Stimulated activated CD8-positive, alpha-beta memory T cell treated with anti-CD3 and anti-CD28 coated beads, Interleukin-4, amount 100 ng/mL, for 24 hours (primary cell): ENCODE measurements around the gene LRTM2.

Source experiments
- DNase-seq: peaks from one replicate; pipeline ENCODE4 v3.0.0-alpha.2; 2020; ENCODE audit warnings: low read depth

The LRTM2 gene

DNA sequence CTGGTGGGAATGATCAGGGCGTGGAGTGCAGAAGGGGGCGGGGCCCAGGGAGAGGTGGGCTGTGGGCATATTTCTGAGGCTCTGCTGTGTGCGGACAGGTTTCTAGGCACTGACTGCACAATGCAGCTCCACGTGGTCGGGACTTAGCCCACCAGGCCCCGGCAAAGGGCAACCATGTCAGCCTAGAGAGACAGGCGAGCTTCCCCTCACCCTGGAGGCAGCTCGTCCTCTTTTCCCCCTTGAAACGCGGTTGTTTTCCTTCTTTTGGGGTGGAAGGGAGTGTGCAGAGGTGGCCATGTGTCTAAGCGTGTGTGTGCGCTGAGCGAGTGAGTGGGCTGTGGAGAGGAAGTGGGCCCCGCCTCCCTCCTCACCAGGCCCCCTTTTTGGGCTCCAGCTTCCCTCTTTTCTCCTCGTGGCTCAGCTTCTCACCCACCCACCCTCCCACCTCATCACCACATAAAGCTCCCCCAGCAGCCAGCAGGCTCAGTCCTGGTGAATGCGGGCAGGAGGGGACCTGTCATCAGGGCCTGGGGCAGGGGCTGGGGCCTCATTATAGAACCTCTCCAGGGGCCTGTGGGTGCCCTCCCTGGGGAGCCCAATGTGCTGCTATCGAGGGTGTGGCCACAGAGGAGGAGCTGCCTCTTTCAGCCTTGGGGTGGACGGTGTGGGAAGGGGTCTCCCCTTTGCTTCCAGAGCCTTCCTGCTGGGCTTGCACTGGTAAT, 22.0 kb downstream of the LRTM2 start:
- no peak for DNase-seq

DNA sequence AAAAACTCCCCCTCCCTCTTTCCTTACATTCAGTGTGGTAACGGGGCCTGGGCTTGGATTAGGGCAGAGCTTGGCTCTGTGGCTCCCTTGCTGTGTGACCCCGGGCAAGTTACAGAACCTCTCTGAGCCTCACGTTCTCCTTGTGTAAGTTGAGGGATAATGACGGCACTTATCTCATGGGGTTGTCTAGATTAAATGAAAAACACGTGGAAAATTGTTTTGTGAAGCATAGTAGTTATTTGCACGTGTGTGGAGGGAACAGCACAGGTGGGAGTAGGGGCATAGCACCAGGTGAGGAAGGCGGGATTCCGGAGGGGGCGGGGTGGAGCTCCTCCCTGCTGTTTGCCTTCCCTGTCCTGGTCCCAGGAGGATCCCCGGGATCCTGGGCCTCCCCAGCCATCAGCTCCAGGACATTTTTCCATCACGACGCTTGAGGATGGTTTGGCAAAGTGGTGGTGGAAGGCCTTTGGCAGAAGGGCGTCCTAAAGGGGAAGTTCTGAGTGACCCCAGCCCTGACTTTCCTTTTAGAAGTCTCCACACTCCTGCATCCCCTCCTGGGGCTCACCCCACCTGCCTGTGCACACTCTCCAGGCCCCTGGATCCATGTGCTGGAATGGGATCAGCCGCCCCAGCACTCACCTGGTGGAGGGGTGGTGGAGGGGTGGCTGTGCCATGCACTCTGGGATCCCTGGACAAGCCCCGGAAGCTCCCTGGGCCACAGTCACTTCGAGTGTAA, 22.7 kb downstream of the LRTM2 start:
- no peak for DNase-seq

DNA sequence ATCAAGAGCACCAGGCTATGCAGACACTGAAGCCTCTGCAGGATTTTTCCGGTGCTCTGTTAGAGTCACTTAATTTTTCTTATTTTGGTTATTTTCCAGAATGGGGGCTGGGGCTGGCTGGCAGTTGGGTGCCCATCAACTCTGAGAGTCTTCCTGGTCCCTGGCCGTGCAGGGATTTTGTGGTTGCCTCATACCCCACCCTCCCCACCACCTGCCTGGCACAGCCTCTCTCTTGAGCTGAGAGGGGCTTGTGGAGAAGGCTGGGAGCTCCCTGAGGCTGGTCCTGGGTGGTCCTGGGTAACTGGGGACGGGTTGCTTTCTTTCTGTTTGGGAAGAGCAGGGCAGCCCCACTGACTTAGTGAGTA, 23.3 kb downstream of the LRTM2 start:
- no peak for DNase-seq

DNA sequence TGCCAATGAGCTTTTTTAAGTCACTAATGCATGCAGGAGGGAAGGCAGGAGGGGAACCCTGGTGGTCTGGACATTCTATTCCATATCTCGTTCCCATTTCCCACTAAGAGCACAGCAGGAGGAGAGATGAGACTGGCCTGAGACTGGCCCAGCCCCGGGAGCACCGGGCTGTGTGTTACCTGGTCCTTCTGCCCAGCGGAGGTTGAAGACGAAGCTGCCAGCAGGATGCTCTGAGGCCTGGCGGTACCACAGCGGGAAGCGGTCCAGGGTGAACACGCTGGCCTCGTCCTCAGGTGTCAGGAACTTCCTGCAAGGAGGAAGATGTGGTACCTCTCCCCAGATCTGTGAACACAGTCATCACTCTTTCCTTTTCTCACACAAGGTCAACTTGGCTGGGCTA, 23.9 kb downstream of the LRTM2 start:
- DNase-seq: no peak

DNA sequence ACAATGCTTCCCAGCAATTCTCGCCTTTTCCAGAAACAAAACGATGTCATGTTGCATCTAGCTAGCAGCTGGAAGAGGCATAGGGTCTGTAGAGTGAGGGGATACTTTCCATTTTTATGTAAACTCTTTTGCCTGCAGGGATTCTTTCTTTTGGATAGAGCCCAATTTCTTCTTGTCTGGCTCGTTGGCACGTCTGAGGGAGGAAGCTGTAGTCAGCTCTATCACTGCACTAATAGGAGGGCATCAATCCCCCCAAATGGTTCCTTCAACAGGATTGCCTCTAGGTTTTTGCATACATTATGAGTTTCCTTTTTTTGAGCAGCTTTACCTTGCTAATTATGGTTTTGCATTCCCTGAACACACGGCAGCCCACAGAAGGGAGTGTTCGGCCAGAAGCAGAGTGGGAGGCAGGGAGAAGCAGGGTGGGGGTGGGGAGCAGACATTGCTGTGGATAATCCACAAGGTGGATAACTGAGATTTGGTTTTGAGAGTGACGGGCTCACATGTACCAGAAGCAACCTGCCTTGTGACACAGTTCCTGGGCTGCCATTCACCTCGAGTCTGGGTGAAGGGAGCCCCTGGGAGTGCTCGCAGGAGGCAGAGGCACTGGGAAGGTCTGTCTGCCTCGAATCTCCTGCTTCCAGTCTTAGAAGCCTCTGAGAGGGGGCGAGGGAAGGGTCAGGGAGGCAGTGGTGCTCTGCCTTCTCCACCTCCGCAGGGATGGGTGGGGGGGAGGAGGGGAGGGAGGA, 24.5 kb downstream of the LRTM2 start:
- DNase-seq: no peak

DNA sequence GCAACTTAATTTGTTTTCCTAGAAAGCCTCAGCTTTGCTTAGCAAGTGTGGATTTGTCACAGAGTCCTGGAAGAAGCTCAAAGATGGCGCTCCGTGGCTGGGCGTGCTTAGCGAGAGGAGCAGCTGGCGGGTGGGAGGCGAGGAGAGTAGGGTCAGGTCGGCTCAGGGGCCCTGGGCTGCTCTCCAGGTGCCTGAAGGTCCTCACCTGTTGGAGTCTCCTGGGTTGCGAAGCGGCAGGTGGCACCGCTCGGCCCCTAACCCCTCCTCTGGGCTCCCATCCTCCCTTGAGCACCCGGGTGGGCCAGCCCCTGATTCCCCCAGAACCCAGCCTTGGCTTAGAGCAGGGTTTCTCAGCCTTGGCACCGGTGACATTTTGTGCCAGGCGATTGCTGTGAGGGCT, 25.1 kb downstream of the LRTM2 start:
- DNase-seq: no peak

DNA sequence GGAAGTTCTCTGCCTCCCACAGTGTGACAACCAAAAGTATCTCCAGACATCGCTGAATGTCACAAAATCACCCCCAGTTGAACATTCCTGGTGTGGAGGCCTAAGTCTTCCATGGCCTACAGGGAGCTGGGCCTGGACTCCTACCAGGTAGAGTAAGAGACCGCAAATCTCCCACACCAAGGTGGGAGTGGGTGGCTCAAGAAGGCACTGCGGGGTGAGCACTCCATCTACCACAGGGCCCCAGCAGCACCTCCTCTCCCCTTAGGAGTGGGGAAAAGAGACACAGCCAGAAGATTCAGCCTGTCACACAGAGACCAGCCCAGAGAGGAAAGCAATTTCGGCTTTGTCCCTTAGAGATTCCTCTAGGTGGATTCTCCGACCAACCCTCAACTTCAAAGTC, 25.5 kb downstream of the LRTM2 start:
- DNase-seq: no peak

DNA sequence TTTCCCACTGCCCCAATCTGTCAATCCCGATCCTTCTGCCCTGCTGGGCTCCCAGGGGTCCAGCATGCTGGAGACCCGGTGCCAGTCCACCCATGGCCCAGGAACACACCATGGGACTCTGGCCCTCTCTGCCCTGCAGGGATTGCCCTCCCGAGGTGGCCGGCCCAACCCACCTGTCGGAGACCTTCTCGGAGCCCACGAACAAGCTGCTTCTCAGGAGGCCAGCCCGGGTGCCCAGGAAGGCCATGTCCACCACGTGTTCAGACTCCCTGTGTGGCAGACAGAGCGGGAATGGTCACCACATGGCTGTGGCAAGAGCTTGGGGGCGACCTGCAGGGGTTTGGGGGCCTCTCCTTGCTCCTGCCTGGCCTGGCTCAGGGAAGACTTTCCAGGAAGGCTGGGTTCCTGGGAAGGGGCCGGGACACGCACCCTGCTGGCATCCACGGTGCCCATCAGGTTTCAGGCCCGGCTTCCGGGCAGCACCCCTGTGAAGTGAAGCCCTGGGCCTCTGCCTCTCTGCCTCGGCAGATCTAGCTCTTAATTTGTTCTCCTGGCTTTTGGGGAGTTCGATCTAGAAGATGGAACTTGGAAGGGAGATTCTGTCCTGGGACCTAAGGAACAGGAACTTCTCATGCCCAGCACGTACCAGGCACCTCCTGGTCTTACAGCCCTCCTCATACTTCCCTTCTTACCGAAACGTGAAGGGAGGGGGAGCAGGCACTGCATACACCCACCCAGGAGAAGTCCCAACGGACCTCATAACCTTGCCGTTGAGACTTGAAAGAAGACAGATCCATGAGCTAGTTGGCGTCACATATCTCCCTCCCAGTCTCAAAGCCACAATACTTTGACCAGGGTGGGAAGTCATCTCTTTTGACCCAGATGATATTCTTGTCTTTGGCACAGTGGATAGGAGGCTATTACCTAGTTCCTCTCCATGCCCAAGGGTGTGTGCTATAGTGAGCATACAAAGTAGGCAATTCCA, 26.3 kb downstream of the LRTM2 start:
- no peak for DNase-seq

DNA sequence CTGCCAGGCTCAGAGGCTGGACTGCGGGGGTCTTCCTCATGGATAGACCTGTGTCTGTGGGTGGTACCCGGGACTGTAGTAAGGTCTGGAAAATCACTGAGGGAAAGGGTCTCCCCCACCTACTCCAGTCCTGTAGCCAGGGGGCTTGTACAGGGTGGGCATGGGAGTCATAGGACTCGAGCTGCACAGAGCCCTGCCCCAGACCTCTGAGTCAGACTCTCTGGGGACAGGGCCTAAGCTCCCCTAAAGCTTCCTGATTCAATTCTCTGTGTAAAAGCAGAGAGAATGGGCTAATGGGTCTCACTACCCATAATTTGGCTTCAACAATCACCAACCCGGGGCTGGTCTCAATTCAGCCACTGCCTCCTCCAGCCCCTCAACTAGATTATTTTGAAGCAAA, 27.0 kb downstream of the LRTM2 start:
- DNase-seq: no peak

DNA sequence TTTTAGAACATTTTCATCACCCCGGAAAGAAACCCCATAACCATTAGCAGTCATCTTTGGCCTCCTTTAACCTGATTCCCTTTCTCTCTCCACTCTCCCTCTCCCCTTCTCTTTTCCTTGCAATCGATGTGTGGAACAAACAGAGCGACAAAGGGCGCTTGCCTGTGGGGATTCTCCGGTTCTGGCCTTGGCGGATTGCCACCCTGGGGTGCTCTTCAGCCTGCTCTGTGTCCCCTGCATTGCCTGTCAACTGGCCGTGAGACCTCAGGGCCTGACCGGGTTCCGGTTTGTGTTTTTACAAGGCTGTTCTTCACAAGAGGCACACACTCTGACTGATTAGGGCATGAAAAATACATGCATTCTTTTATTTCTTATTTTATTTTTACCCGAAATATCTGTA, 27.8 kb downstream of the LRTM2 start:
- no peak for DNase-seq

DNA sequence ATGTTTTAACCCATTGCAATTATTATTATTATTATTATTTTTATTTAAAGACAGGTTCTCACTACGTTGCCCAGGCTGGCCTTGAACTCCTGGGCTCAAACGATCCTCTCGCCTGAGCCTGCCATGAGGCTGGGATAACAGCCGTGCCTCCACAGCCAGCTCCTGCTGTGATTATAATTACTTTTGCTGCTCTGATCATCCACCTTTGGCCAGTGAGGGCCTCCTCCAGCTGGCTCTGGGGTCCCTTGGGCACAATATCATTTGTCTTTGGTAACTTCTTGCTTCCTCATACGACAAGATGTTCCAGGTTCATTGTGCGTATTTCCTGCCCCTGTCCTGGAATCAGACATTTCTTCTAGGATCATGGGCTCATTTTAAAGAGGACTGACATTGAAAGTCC, 28.4 kb downstream of the LRTM2 start:
- no peak for DNase-seq

DNA sequence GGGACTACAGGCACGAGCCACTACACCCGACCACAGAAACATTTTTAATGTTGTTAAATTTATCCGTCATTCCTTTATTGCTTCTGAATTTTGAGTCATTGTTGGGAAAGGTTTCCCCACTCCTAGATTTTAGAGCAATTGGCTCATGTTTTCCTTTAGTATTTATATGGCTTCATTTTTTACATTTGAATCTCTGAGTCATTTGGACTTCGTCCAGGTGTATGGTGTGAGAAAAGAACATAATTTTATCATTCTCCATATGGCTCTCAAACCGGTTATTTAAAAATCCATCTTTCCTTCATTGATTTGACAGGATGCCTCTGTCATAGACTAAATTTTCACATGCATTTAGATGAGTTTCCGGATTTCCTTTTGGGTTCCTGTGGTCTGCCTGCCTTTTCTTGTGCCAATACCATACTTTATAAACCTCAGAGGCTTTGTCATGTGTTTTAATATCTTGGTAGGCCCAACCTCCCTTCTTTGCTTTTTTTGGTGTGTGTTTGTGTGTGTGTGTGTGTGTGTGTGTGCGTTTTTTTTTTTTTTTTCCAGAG, 30.9 kb downstream of the LRTM2 start:
- DNase-seq: no peak

DNA sequence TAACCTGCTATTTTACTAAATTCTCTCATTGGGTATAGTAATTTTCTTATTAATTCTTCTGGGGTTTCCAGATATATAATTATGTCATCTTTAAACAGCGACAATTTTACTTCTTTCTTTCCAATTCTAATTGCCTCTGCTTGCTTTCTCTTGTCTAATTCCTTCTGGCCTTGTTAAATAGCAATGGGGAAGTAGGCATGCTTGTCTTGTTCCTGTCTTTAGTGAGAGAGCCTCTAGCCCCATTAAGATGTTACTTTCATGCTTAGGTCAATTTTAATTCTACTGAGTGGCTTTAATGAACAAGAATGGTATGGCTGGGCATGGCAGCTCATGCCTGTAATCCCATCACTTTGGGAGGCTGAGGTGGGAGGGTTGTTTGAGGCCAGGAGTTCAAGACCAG, 31.7 kb downstream of the LRTM2 start:
- no peak for DNase-seq

DNA sequence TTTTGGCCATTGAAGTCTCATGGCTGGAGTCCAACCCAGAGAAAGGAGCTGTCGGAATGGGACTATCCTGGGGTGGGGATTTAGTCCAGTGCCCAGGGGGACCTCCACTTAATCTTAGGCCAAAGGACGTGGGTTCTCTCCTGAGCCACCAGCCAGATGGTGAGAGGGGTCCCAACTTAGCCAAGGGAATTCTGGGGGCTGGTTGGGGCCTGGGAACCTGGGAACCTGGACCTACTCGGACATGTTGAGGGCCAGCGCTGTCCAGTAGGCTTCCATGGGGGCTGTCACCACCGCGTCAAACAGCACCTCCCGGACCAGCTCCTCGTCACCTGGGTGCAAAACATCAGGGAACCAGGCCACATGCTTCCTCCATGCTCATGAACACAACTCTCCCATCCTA, 33.4 kb downstream of the LRTM2 start:
- DNase-seq: no peak

DNA sequence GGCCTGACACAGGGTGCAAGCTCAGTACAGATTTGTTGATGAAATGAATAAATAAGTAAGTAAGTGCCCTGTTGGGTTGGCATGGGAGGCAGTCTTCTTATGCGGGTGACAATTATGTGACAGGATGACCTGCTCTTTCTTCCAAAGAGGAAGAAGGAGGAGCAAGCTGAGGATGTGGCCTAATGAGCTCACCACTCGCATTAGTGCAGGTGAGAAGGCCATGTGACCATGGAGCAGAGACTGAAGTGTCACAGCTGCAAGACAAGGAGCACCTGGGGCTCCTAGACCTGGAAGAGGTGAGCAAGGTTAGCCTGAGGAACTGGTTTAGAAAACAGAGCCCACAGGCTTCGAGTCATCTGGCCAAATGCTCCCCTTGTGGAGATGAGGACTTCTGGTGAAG, 34.9 kb downstream of the LRTM2 start:
- no peak for DNase-seq

DNA sequence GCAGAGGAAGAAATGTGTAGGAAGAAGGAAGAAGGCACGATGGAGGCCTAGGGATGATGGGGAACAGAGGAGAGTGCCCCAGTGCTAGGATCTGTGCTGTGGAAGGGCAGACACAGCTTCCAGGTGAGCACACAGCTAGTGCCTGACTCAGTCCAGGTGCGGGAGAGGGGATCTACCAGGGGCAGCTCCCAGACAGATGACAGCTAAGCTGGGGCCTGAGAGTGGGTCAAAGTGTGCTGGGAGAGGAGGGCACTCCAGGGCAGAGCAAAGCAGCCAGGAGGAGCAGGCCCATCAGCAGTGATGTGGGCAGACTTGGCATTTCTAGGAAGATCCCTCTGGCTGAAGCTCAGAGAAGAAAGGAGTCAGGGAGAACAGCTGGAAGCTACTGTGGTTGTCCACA, 36.7 kb downstream of the LRTM2 start:
- no peak for DNase-seq

DNA sequence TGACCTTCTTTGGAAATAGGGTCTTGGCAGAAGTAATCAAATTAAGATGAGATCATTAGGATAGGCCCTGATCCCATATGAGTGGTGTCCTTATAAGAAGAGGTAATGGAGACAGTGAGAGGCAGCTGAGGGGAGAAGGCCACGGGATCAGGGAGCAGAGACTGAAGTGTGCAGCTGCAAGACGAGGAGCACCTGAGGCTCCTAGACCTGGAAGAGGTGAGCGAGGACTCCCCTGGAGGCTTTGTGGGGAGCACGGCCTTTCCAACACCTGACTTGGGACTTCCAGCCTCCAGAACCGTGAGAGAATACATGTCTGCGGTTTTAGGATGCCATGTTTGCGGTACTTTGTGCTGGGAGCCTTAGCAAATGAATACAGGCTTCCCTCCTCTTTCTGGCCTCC, 37.5 kb downstream of the LRTM2 start:
- no peak for DNase-seq

DNA sequence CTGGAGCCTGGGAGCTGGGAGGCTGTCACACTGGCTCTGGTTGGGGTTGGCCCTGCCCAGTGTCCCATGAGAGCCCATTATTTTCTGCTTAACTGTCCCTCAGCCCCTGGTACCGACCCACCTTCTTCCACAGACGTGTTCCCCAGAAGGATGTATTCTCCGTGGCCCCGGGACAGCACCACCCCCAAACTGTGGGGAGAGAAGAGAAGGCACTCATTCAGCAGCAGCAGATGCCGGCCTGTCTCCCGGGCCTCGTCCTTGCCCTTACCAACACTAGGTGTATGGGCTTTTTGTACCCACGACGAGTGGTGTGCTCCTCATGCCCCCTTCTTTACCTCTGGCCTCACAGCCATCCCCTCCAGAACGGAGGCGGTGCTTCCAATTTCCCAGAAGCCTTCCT, 38.1 kb downstream of the LRTM2 start:
- no peak for DNase-seq

DNA sequence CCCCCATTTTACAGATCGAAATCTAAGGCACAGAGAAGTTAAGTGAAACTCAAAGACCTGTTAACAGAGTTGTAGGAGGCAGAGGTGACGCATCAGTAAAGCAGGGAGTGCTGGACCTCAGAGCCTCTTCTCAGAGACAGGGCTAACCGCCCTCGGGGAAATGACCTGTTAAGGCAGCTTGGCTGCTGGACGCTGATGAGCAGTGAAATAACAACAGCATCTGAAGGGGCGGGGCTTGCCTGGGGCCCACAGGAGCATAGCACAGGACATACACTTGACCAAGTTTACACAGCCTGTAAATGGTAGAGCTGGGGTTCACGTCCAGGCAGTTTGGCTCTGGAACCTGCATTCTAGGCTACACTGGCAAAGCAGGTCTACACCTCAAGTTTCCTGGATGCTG, 39.3 kb downstream of the LRTM2 start:
- no peak for DNase-seq

DNA sequence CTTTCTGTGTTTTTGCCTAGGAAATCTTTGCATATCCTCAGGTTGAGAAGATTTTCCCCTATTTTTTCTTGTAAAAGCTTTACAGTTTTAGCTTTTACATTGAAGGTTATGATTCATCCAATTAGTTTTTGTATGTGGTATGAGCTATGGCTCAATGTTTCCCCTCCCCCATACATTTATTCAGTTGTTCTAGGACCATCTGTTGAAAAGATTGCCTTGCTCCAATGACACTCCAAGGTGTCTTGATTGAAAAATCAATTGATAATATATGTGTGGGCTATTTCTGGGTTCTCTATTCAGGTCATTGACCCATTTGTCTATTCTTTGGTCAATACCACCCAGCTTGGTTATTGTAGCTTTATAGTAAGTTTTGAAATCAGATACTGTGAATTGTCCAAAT, 42.6 kb downstream of the LRTM2 start:
- no peak for DNase-seq

DNA sequence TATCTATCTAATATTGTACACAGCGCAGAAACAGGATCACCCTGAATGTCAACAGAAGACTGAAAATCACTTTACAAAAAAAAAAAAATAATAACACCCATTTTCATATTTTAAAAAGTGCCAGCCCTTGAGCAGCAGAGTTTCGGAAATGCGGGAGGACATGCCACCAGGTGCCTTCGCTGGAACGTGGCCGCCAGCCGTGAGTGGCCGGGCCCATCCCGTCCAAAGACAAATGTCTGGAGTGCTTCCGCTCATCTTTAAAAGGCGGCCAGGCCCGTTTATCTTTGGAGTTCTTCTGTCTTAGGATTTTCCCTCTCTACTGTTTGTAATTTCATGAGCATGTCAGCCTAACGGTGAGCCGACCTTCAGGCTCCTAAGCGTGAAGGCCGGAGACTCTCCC, 43.5 kb downstream of the LRTM2 start:
- no peak for DNase-seq

DNA sequence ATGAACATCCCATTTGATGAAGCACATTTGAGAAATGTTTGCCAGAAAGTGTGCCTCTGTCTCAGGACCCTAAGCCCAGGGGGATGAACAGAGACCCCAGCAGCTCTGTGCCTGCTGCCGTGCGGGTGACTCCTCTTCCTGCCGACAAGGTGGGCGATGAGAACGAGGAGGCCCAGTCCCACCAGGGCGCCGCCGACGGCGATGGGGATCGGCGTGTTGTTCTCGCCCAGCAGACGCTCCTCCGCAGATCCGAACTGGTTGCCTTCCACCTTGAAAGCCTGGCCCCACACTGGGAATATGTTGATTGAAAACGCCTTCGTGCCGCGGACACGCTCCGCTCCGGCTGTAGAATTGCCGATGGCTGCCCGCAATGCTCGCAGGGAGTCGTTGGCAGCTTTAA, 44.1 kb downstream of the LRTM2 start:
- no peak for DNase-seq
